IPS-NIHi7 (cell line): ENCODE measurements around the gene ADH5.
"Not testable (repeated sequence)": the region's sequence is repeated elsewhere in the genome, so short reads cannot be mapped to it uniquely, and the experiment has no call there.

Experiments
- DNase-seq: peaks from one replicate; pipeline ENCODE4 v3.0.0; 2012; ENCODE audit warnings: mixed read lengths; ENCODE audit errors: extremely low spot score

ADH5 gene

GRCh38 chr4:99029852-99030251 is 58.7 kb downstream of the ADH5 start:
- no peak for DNase-seq

- DNase-seq, result no peak
These were observed 59.4 kb downstream of the ADH5 start for GRCh38 chr4:99029018-99029735.

- no peak for DNase-seq
These were observed 60.4 kb downstream of the ADH5 start for GRCh38 chr4:99028187-99028586.

- no peak for DNase-seq
These were observed 61.3 kb downstream of the ADH5 start for GRCh38 chr4:99027304-99027703.

- no peak for DNase-seq
These were observed 63.1 kb downstream of the ADH5 start for GRCh38 chr4:99025506-99025905.

GRCh38 chr4:99024481-99025275 is 63.9 kb downstream of the ADH5 start:
- no peak for DNase-seq

- not testable (repeated sequence) for DNase-seq
These were observed 64.8 kb downstream of the ADH5 start for GRCh38 chr4:99023800-99024251.

- DNase-seq, result no peak
These were observed 66.0 kb downstream of the ADH5 start for GRCh38 chr4:99022566-99022965.

GRCh38 chr4:99021386-99021785 is 67.2 kb downstream of the ADH5 start:
- no peak for DNase-seq
